HepG2 (cell line): ENCODE measurements around the gene CCNG1. TPM values are rescaled to one million over a fixed set of nuclear protein-coding genes. Genes with fewer than 3 reads are reported as not detected.

Source experiments
- ARID2 ChIP-seq: sonication (generic); formaldehyde crosslinking; IDR thresholded peaks from 2 replicates; pipeline ENCODE4 v1.8.1; 2022; ENCODE audit warnings: mild to moderate bottlenecking, missing genetic modification reagents, borderline replicate concordance
- EEA1 ChIP-seq: sonication (generic); formaldehyde crosslinking; IDR thresholded peaks from 2 replicates; pipeline ENCODE4 v1.5.1; 2020; ENCODE audit warnings: mild to moderate bottlenecking, missing genetic modification reagents, borderline replicate concordance
- KAT7 ChIP-seq: IDR thresholded peaks from 2 replicates; pipeline ENCODE4 v1.6.1; 2018; ENCODE audit warnings: borderline replicate concordance, missing compliant biosample characterization
- MLX ChIP-seq: IDR thresholded peaks from 2 replicates; pipeline ENCODE4 v1.6.1; 2016
- NPAS2 ChIP-seq: sonication (generic); formaldehyde crosslinking; IDR thresholded peaks from 2 replicates; pipeline ENCODE4 v1.8.0; 2022; ENCODE audit warnings: mild to moderate bottlenecking, missing genetic modification reagents, borderline replicate concordance
- NR2F1 ChIP-seq, 2 experiments: fragments of 450-650 bp in 1 of 2; formaldehyde crosslinking in 1 of 2; IDR thresholded peaks; 2 replicates each; pipeline versions ENCODE4 v1.5.0 to v1.6.1; 2016 to 2020; ENCODE audit warnings: mild to moderate bottlenecking in 1 of 2, missing compliant biosample characterization in 1 of 2, missing genetic modification reagents in 1 of 2, moderate library complexity in 1 of 2
- NR2F2 ChIP-seq: IDR thresholded peaks from 2 replicates; pipeline ENCODE4 v1.6.1; 2012; ENCODE audit warnings: low read depth, inconsistent platforms, borderline replicate concordance
- PBX2 ChIP-seq: IDR thresholded peaks from 2 replicates; pipeline ENCODE4 v1.6.1; 2016; ENCODE audit warnings: control low read depth
- RBFOX2 ChIP-seq: fragments of 200-400 bp; formaldehyde crosslinking; IDR thresholded peaks from 2 replicates; pipeline ENCODE4 v1.6.1; 2017; ENCODE audit warnings: low read depth, mild to moderate bottlenecking, low read length
- SMARCE1 ChIP-seq: fragments of 450-650 bp; IDR thresholded peaks from 2 replicates; pipeline ENCODE4 v1.6.1; 2017; ENCODE audit warnings: borderline replicate concordance
- SUZ12 ChIP-seq: fragments of 150-350 bp; IDR thresholded peaks from 2 replicates; pipeline ENCODE4 v1.6.1; 2014; ENCODE audit warnings: low read depth, low read length
- THAP9 ChIP-seq: sonication (generic); formaldehyde crosslinking; IDR thresholded peaks from 2 replicates; pipeline ENCODE4; 2020; ENCODE audit warnings: missing genetic modification reagents, mild to moderate bottlenecking, borderline replicate concordance
- USF2 ChIP-seq, 2 experiments: sonication (generic) in 1 of 2; formaldehyde crosslinking in 1 of 2; IDR thresholded peaks; 2 replicates each; pipeline versions ENCODE4 v1.5.1 to v1.6.1; 2011 to 2020; ENCODE audit warnings: borderline replicate concordance in 1 of 2, low read depth in 1 of 2, low read length in 1 of 2, mild to moderate bottlenecking in 1 of 2, missing genetic modification reagents in 1 of 2, moderate library complexity in 1 of 2
- ZBTB1 ChIP-seq: sonication (generic); formaldehyde crosslinking; IDR thresholded peaks from 2 replicates; pipeline ENCODE4 v1.4.0; 2020; ENCODE audit warnings: missing genetic modification reagents, borderline replicate concordance
- ZNF101 ChIP-seq: sonication (generic); formaldehyde crosslinking; IDR thresholded peaks from 2 replicates; pipeline ENCODE4 v1.4.0; 2020; ENCODE audit warnings: mild to moderate bottlenecking, low read depth, missing genetic modification reagents, borderline replicate concordance
- ZNF251 ChIP-seq: sonication (generic); formaldehyde crosslinking; IDR thresholded peaks from 2 replicates; pipeline ENCODE4 v1.9.0; 2021; ENCODE audit warnings: mild to moderate bottlenecking, missing genetic modification reagents
- ZNF572 ChIP-seq: sonication (generic); formaldehyde crosslinking; IDR thresholded peaks from 2 replicates; pipeline ENCODE4 v1.5.1; 2020; ENCODE audit warnings: mild to moderate bottlenecking, missing genetic modification reagents
- ZNF598 ChIP-seq: sonication (generic); formaldehyde crosslinking; IDR thresholded peaks from 2 replicates; pipeline ENCODE4 v1.5.1; 2020; ENCODE audit warnings: mild to moderate bottlenecking, missing genetic modification reagents, borderline replicate concordance
- ZNF670 ChIP-seq: sonication (generic); formaldehyde crosslinking; IDR thresholded peaks from 2 replicates; pipeline ENCODE4 v1.8.0; 2022; ENCODE audit warnings: mild to moderate bottlenecking, missing genetic modification reagents, borderline replicate concordance
- ZNF83 ChIP-seq: sonication (generic); formaldehyde crosslinking; IDR thresholded peaks from 2 replicates; pipeline ENCODE4 v1.4.0; 2020; ENCODE audit warnings: missing genetic modification reagents, mild to moderate bottlenecking, borderline replicate concordance
- polyA plus RNA-seq, 8 experiments: library from polyadenylated mRNA; depleted of rRNA in 3 of 8; stranded (reverse) in 7 of 8; unstranded in 1 of 8; fragments of >200 nt; fragmentation: Illumina TruSeq in 4 of 8; extraction: Trizol in 4 of 8; gene quantifications; 2 replicates each; pipeline versions ENCODE4 v1.2.1 to v1.2.3, GENCODE V29; 2011 to 2016; ENCODE audit warnings: low read depth in 4 of 8, missing spikeins in 1 of 8, mixed read lengths in 1 of 8; ENCODE audit not compliant: insufficient read depth in 1 of 8
- total RNA-seq, 5 experiments: library from RNA; depleted of rRNA; stranded (reverse); fragments of >200 nt; fragmentation: Illumina TruSeq; extraction: Trizol; gene quantifications; 2 replicates each; pipeline ENCODE4 v1.2.3, GENCODE V29; 2016; ENCODE audit warnings: low read depth in 1 of 5

Gene CCNG1
- total and polyA plus RNA-seq, 2 of the 13 experiments (the other 11 are each of a cell fraction or from before 2014, with no cell fraction given), result 181 to 353 TPM

- TF ChIP-seq USF2 (IDR thresholded peaks at IDR 0.05; ENCODE audit: low read depth, low read length) (no peak), USF2 (CRISPR knock-in tag; IDR thresholded peaks at IDR 0.05; ENCODE audit: borderline replicate concordance) (no peak), ZNF251 (CRISPR knock-in tag) (no peak), THAP9 (CRISPR knock-in tag) (peak; percentile 67; the same call in 1 of the 2 replicates), ARID2 (CRISPR knock-in tag) (peak; percentile 80; the same call in 1 of the 2 replicates), RBFOX2 (peak; percentile 98), ZBTB1 (CRISPR knock-in tag) (no peak), ZNF670 (CRISPR knock-in tag) (peak; percentile 43; the same call in 1 of the 2 replicates), MLX (CRISPR knock-in tag) (no peak), ZNF572 (CRISPR knock-in tag) (no peak), KAT7 (peak; percentile 58; the same call in 1 of the 2 replicates), SMARCE1 (no peak), PBX2 (CRISPR knock-in tag) (peak; percentile 93), NR2F2 (peak; percentile 40; the same call in 1 of the 2 replicates), NPAS2 (CRISPR knock-in tag) (no peak), ZNF83 (no peak), NR2F1 (CRISPR knock-in tag; IDR thresholded peaks at IDR 0.05) (no peak; a peak in 1 of 4 replicates), EEA1 (CRISPR knock-in tag) (no peak), SUZ12 (no peak), ZNF101 (CRISPR knock-in tag) (0 out of 2 replicates have a peak, but pooled peaks have one; percentile 43), ZNF598 (no peak)
Observed at GRCh38 chr5:163437309-163438182, at the start of gene CCNG1 (continued).
